Fibroblast of the aortic adventitia (primary cell): ENCODE data around the gene ZNF512B. TPM values are rescaled to one million over a fixed set of nuclear protein-coding genes. Genes with fewer than 3 reads are reported as not detected.
"Not testable (repeated sequence)": the region's sequence is repeated elsewhere in the genome, so short reads cannot be mapped to it uniquely, and the experiment has no call there.

Experiments used
- DNase-seq: peaks from one replicate; pipeline ENCODE4 v3.0.0-alpha.2; 2010; ENCODE audit warnings: low read depth
- H3K4me3 ChIP-seq: 2 replicates; pipeline ENCODE4 v1.5.1; 2011; ENCODE audit warnings: low read depth, mild to moderate bottlenecking, control low read depth, low read length, moderate library complexity
- CTCF ChIP-seq: IDR thresholded peaks from 2 replicates; pipeline ENCODE4 v1.5.1; 2011; ENCODE audit warnings: mild to moderate bottlenecking, low read length, control low read depth, inconsistent platforms; ENCODE audit not compliant: insufficient read depth
- total RNA-seq: library from RNA; depleted of rRNA; stranded (reverse); fragments of >200 nt; gene quantifications from 2 replicates; pipeline ENCODE4 v1.2.3, GENCODE V29; 2012; ENCODE audit warnings: low replicate concordance

ZNF512B gene
- total RNA-seq, 1 donor: 12.3 TPM

DNA sequence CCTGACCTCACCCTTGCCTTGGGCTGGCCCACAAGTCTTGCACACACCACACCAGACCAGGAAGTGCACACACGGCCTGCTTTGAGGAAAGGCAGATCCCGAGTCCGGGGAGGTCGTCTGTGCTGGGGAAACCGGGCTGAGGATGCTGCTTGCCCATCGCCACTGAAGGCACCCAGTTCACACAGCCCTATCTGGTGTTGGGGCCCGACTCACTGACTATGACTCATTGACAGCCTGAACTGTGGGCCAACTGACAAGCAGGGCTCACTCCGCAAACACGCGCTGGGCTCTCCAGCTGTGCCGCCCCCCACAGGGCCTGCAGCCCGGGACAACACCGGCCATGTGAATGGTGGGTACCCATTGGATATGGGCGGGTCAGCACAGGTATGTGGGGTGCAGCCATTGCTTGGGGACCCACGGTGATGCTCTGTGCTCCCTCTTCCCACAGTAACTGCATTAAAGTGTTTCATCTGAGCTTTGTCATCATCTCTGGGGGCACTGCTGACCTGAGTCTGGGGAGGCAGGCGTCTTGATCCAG lies 8.1 kb upstream of the ZNF512B start:
- no peak overlapping the region for H3K4me3 ChIP-seq
- no peak for TF ChIP-seq CTCF
- peak; percentile 51 for DNase-seq

GRCh38 chr20:63976980-63977738 lies 7.4 kb upstream of the ZNF512B start:
- H3K4me3 ChIP-seq: no peak overlapping the region
- no peak for TF ChIP-seq CTCF
- no peak for DNase-seq

DNA sequence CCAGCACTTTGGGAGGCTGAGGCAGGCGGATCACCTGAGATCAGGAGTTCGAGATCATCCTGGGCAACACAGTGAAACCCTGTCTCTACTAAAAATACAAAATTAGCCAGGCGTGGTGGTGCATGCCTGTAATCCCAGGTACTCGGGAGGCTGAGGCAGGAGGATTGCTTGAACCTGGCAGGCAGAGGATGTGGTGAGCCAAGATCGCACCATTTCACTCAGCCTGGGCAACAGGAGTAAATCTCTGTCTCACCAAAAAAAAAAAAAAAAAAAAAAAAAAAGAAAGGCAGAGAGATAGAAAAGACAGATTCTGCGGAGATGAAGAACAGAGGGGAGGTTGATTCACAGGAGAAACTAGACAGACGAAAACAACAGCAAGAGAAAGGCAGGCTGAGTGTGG lies 6.8 kb upstream of the ZNF512B start:
- H3K4me3 ChIP-seq, DNase-seq: not testable (repeated sequence)

DNA sequence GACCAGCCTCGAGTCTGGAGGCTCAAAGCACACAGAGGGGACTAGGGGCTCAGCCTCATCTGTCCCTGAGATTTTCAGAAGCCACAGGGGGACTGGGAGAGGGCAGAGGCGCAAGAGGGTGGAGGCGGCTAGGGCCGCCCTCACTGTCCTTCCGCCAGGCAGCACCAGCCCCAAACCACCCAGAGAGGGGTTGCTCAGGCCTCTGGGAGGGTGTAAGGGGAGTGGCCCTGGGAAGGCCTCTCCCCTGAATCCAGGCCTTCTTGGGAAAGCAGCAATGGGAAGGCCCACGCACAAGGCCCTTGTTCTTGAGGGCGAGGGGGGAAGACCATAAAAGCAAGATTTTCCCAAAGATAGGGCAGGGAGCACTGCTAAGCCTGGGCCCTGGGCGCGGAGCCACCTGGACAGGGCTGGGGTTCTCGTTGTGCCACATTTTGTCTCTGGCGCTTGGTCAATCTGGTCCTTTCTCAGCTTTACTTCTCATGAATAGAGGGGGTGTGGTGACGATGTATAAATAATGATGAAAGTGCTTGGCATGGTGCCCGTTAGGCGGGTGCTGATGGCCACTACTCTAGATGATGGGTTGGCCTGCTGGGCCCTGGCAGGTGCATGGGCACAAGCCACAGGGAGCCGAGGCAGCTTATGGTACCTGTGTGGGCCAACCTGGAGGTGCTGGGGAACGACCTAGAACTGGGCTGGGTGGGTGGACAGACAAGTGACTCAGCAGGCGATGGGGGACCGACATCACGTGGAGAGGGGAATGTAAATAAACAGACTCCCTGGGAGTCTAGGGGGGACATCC lies 4.9 kb upstream of the ZNF512B start:
- H3K4me3 ChIP-seq: no peak overlapping the region
- peak; percentile 37 for DNase-seq
- no peak for TF ChIP-seq CTCF

DNA sequence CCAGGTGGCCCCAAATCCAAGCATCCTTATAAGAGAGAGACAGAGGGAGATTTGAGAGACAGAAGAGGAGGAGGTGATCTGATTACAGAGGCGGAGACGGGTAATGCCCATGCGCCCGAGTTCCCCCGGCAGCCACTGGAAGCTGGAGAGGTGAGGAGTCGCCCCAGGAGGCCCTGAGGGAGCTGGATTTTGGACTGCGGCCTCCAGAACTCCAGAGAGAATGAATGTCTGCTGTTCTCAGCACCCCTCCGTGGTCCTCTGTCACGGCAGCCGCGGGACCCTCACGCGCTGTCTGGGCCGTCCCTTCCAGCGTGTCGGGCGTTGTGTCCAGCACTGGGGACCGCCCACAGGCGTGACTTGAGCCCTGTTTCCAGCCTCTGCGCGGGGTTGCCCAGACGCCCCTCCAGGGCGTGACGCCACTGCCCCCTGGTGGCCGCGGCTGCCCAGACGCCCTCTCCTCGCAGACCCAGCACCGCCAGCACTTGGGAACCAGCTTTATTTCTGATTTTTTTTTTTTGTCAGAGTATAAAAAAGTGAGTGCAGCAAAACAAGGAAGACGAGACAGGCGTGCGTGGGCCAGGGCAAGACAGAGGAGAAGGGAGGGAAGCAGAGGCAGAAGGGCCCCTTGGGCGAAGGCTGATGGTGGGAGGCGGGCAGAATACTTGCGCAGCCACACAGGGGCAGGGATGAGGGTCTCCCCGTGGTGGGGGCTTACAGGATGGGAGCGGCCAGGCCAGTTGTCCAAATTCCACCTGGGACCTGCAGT lies 4.1 kb upstream of the ZNF512B start:
- peak; percentile 81 for DNase-seq
- TF ChIP-seq CTCF: peak; percentile 98
- H3K4me3 ChIP-seq: peak overlapping the region; percentile 66

DNA sequence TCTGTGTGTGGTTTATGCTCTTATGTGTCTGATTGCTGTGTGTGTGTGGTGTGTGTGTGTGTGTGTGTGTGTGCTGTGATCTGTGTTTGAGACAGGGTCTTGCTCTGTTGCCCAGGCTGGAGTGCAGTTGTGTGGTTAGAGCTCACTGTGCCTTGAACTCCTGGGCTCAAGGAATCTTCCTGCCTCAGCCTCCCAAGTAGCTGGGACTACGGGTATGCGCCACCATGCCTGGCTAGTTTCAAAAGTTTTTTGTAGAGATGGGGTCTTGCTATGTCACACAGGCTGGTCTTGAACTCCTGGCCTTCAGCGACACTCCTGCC lies 3.4 kb upstream of the ZNF512B start:
- TF ChIP-seq CTCF: no peak

More for the DNA sequence above, 3.4 kb upstream of the ZNF512B start:
- DNase-seq: no peak
- no peak overlapping the region for H3K4me3 ChIP-seq
